ENCODE data around the gene AKNAD1. TPM values are rescaled to one million over a fixed set of nuclear protein-coding genes. Genes with fewer than 3 reads are reported as not detected.
A peak's percentile ranks its signal among the peaks of the same experiment; 100 is the strongest.

Gene AKNAD1
- total RNA-seq, 1 donor, result 0.86 TPM

DNA sequence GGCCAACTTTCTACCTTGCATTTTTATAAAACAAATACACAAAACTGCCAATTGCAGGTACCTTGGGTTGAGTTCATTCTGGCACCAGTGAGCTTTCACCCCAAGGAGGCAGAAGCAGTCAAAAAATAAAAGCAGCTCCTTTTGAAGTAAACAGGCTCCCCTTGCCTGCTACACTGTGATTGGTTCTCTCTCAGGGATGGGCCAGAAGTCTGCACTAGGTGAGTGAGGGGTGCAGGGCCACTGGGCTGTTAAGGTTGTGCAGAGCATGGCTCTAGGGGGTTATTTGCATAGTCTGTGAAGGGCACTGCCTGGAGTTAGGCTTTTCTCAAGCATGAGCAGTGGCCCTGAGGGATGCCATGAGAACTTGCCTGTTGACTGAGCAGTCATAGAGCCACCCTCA lies 39.1 kb downstream of the AKNAD1 start:
- TF ChIP-seq, protein P1, sequence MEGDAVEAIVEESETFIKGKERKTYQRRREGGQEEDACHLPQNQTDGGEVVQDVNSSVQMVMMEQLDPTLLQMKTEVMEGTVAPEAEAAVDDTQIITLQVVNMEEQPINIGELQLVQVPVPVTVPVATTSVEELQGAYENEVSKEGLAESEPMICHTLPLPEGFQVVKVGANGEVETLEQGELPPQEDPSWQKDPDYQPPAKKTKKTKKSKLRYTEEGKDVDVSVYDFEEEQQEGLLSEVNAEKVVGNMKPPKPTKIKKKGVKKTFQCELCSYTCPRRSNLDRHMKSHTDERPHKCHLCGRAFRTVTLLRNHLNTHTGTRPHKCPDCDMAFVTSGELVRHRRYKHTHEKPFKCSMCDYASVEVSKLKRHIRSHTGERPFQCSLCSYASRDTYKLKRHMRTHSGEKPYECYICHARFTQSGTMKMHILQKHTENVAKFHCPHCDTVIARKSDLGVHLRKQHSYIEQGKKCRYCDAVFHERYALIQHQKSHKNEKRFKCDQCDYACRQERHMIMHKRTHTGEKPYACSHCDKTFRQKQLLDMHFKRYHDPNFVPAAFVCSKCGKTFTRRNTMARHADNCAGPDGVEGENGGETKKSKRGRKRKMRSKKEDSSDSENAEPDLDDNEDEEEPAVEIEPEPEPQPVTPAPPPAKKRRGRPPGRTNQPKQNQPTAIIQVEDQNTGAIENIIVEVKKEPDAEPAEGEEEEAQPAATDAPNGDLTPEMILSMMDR (IDR thresholded peaks at IDR 0.05; ENCODE audit: insufficient read depth, low read depth, low read length), result no peak
- no peak for DNase-seq (ENCODE audit: low read depth)
- no peak overlapping the region for H3K4me3 ChIP-seq (ENCODE audit: low read depth, low read length)

DNA sequence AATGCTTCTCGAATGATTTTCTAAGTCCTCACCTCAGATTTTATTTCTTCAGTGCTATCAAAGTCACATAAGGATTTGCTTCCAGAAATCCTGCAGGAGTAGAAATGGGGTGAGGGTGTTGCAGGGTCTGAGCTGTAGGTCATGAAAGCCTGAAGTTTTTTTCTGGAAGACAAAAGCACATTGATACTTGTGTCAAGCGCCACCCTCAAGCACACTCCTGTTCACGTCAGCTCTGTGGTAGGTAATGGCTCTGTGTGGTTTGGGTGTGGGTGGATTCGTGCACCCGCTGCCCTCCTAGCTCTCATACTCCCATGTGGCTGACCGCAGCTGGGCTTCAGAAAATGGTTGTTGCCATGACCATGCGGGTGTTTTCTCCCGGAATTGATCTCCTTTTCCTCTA lies 39.9 kb downstream of the AKNAD1 start:
- H3K4me3 ChIP-seq (ENCODE audit: low read depth, low read length), result no peak overlapping the region
- TF ChIP-seq, protein P1 (IDR thresholded peaks at IDR 0.05; ENCODE audit: insufficient read depth, low read depth, low read length), result no peak
- DNase-seq (ENCODE audit: low read depth), result peak; percentile 63

DNA sequence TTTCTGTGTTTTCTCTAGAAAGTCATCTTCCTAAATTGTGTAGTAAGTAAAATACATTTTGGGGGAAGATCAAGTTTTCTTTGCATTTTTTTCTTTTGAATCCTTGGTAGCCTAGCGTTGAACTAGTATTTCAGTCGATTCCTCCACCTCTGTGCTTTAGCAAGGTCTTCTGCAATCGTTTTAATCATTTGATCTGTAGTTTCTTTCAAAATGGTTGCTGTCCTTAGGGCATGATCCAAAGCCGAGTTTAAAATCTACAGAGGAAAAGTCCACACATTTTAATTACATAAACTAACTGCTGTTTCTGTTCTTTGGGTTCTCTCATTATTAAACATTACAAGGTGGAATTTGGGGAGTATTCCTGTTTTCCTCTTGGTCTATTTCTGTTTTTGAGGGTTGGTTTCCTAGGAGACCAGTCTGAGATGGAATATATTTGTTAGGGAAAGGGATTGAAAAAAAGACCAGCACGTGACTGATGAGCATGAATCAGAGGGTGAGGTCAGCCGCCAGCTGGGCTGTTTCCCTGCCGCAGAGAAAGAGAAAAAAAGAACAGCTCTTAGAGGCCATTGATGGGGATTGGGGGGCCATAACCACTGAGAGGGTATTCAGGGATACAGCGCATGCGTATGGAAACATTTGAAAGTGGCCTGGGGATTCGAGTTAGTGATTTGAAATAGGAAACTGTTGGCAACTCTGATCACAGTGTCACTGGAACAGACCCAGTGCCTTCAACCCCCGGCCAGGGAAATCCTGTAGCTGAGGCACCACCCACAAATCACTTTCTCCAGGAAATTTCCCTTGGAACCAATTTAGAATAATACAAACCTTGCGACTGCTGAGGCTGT lies 40.6 kb downstream of the AKNAD1 start:
- H3K4me3 ChIP-seq (ENCODE audit: low read depth, low read length), result peak overlapping the region; percentile 37
- TF ChIP-seq, protein P1 (IDR thresholded peaks at IDR 0.05; ENCODE audit: insufficient read depth, low read depth, low read length), result no peak
- peak; percentile 93 for DNase-seq (ENCODE audit: low read depth)

DNA sequence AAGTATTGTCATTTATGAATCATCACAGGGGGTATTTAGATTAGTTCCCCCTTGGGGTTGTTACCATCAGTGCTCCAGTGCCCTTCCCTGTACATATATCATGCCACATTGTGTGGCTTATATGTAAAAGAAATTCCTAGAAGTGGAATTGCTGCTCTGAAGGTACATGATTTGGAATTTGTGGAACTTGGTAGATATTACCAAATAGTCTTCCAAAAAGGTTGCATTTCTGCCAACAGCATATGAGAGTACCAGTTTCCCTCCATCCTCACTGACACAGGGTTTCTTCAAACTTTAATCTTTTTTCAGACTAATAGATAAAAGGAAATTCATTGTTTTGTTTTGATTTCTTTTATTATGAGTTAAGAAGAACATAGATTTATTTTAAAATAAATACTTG lies 41.3 kb downstream of the AKNAD1 start:
- no peak overlapping the region for H3K4me3 ChIP-seq (ENCODE audit: low read depth, low read length)
- no peak for DNase-seq (ENCODE audit: low read depth)
- TF ChIP-seq, protein P1 (IDR thresholded peaks at IDR 0.05; ENCODE audit: insufficient read depth, low read depth, low read length), result no peak

DNA sequence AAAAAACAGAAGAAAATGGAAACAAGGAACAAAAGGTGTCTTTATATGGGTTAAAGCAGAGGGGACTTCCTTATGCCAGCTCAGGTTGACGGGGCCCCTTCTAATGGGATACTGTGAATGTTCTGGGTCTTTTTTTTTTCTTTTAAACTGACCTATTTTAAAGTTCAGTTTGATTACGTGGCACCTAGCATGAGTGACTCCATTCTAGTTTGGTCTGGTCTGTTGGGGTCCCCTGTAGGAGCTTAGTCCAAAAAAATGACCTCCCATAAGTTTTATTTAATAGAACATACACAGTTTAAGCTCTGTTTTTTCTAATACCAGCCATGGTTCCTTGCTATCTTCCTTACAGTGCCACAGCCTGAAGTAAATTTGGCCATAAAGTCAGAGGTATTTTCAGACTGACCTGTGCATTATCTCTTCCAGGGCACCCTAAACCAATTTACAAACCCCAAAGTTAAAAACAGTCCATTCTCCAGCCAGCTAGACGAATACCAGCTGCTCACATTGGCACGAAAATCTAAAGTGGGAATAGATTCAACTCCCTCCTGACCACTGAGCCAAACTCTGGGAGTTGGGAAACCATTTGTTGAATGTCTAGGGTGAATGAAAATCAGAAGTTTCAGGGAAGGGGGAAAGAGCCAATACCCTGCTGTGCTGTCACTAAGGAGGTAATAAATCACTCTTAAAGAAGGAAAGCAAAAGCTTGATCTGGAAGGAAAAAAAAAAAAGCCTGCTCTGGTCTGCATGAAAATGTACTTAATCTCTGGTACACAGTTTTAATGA lies 42.4 kb downstream of the AKNAD1 start:
- TF ChIP-seq, protein P1 (IDR thresholded peaks at IDR 0.05; ENCODE audit: insufficient read depth, low read depth, low read length), result no peak
- H3K4me3 ChIP-seq (ENCODE audit: low read depth, low read length), result no peak overlapping the region
- DNase-seq (ENCODE audit: low read depth), result peak; percentile 50

DNA sequence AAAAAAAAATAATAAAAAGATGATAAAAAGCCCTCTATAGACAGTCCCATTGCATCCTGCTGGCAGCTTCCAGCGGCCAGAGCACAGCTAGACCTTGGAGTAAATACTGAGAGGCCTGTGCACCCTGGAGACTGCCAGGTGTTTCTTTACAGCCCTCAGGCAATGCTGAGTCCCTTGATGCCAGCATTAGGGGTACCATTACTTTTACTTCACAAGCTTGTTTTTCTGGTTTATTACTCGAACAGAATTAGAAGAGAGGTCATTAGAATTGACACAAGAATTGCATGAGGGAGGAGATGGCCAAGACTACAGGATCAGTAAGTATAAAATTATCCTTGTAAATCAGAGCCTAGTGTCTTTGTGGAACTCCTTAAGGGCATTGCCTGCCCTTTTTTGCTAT lies 43.6 kb downstream of the AKNAD1 start:
- peak; percentile 10 for DNase-seq (ENCODE audit: low read depth)
- H3K4me3 ChIP-seq (ENCODE audit: low read depth, low read length), result no peak overlapping the region
- TF ChIP-seq, protein P1 (IDR thresholded peaks at IDR 0.05; ENCODE audit: insufficient read depth, low read depth, low read length), result no peak
